ENCODE data around the gene CCN5. TPM values are rescaled to one million over a fixed set of nuclear protein-coding genes. Genes with fewer than 3 reads are reported as not detected.

Gene CCN5
- total and polyA plus RNA-seq, 2 of the 13 experiments (the other 11 are each of a cell fraction or from before 2014, with no cell fraction given), result 0.12 TPM; not detected in 1

DNA sequence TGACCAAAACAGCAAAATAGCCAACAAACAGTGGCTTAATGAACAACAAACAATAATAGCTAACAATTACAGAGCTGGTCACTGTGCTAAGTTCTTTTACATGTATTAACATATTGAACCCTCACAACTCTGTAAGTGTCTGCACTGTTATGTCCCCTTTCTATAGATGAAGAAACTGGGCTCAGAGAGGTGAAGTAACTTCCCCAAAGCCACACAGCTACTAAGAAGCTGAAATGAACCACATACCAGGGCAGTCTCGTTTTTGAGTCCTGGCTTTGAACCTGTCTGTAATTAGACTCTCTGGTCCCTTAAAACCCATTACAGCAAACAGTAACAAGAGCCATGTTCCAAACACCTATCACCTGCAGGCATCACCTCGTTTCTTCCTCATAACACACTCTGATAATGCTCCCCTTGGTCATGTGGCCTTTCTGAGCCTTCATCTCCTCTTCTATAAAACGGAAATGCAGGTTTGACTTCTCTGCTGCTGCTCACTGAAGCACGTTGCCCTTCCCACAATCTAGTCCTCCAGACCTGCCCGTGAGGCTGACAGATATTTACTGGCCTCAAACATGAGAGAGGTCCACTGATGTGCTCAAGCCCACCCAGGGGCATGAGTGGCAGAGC is 53.8 kb downstream of the CCN5 start (continued):
- TF ChIP-seq, protein P1, sequence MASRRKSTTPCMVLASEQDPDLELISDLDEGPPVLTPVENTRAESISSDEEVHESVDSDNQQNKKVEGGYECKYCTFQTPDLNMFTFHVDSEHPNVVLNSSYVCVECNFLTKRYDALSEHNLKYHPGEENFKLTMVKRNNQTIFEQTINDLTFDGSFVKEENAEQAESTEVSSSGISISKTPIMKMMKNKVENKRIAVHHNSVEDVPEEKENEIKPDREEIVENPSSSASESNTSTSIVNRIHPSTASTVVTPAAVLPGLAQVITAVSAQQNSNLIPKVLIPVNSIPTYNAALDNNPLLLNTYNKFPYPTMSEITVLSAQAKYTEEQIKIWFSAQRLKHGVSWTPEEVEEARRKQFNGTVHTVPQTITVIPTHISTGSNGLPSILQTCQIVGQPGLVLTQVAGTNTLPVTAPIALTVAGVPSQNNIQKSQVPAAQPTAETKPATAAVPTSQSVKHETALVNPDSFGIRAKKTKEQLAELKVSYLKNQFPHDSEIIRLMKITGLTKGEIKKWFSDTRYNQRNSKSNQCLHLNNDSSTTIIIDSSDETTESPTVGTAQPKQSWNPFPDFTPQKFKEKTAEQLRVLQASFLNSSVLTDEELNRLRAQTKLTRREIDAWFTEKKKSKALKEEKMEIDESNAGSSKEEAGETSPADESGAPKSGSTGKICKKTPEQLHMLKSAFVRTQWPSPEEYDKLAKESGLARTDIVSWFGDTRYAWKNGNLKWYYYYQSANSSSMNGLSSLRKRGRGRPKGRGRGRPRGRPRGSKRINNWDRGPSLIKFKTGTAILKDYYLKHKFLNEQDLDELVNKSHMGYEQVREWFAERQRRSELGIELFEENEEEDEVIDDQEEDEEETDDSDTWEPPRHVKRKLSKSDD (CRISPR knock-in tag; IDR thresholded peaks at IDR 0.05; ENCODE audit: low read depth), result no peak
- TF ChIP-seq STAT5B (CRISPR knock-in tag; IDR thresholded peaks at IDR 0.05) (no peak), MBD4 (IDR thresholded peaks at IDR 0.05; ENCODE audit: borderline replicate concordance, low read length) (no peak), SAP130 (CRISPR knock-in tag; IDR thresholded peaks at IDR 0.05; ENCODE audit: low read depth) (no peak), DPF2 (CRISPR knock-in tag; IDR thresholded peaks at IDR 0.05; ENCODE audit: borderline replicate concordance, low read depth) (no peak), MIER2 (CRISPR knock-in tag; IDR thresholded peaks at IDR 0.05) (no peak), PAX8 (CRISPR knock-in tag; IDR thresholded peaks at IDR 0.05; ENCODE audit: borderline replicate concordance) (no peak), CBX1 (IDR thresholded peaks at IDR 0.05; ENCODE audit: low read depth) (no peak), NFE2L1 (CRISPR knock-in tag; IDR thresholded peaks at IDR 0.05; ENCODE audit: borderline replicate concordance) (no peak)
- TF ChIP-seq, protein P2, sequence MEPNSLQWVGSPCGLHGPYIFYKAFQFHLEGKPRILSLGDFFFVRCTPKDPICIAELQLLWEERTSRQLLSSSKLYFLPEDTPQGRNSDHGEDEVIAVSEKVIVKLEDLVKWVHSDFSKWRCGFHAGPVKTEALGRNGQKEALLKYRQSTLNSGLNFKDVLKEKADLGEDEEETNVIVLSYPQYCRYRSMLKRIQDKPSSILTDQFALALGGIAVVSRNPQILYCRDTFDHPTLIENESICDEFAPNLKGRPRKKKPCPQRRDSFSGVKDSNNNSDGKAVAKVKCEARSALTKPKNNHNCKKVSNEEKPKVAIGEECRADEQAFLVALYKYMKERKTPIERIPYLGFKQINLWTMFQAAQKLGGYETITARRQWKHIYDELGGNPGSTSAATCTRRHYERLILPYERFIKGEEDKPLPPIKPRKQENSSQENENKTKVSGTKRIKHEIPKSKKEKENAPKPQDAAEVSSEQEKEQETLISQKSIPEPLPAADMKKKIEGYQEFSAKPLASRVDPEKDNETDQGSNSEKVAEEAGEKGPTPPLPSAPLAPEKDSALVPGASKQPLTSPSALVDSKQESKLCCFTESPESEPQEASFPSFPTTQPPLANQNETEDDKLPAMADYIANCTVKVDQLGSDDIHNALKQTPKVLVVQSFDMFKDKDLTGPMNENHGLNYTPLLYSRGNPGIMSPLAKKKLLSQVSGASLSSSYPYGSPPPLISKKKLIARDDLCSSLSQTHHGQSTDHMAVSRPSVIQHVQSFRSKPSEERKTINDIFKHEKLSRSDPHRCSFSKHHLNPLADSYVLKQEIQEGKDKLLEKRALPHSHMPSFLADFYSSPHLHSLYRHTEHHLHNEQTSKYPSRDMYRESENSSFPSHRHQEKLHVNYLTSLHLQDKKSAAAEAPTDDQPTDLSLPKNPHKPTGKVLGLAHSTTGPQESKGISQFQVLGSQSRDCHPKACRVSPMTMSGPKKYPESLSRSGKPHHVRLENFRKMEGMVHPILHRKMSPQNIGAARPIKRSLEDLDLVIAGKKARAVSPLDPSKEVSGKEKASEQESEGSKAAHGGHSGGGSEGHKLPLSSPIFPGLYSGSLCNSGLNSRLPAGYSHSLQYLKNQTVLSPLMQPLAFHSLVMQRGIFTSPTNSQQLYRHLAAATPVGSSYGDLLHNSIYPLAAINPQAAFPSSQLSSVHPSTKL (CRISPR knock-in tag; IDR thresholded peaks at IDR 0.05), result no peak
- TF ChIP-seq, protein P3, sequence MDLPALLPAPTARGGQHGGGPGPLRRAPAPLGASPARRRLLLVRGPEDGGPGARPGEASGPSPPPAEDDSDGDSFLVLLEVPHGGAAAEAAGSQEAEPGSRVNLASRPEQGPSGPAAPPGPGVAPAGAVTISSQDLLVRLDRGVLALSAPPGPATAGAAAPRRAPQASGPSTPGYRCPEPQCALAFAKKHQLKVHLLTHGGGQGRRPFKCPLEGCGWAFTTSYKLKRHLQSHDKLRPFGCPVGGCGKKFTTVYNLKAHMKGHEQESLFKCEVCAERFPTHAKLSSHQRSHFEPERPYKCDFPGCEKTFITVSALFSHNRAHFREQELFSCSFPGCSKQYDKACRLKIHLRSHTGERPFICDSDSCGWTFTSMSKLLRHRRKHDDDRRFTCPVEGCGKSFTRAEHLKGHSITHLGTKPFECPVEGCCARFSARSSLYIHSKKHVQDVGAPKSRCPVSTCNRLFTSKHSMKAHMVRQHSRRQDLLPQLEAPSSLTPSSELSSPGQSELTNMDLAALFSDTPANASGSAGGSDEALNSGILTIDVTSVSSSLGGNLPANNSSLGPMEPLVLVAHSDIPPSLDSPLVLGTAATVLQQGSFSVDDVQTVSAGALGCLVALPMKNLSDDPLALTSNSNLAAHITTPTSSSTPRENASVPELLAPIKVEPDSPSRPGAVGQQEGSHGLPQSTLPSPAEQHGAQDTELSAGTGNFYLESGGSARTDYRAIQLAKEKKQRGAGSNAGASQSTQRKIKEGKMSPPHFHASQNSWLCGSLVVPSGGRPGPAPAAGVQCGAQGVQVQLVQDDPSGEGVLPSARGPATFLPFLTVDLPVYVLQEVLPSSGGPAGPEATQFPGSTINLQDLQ (CRISPR knock-in tag; IDR thresholded peaks at IDR 0.05), result no peak
- TF ChIP-seq, protein P4, sequence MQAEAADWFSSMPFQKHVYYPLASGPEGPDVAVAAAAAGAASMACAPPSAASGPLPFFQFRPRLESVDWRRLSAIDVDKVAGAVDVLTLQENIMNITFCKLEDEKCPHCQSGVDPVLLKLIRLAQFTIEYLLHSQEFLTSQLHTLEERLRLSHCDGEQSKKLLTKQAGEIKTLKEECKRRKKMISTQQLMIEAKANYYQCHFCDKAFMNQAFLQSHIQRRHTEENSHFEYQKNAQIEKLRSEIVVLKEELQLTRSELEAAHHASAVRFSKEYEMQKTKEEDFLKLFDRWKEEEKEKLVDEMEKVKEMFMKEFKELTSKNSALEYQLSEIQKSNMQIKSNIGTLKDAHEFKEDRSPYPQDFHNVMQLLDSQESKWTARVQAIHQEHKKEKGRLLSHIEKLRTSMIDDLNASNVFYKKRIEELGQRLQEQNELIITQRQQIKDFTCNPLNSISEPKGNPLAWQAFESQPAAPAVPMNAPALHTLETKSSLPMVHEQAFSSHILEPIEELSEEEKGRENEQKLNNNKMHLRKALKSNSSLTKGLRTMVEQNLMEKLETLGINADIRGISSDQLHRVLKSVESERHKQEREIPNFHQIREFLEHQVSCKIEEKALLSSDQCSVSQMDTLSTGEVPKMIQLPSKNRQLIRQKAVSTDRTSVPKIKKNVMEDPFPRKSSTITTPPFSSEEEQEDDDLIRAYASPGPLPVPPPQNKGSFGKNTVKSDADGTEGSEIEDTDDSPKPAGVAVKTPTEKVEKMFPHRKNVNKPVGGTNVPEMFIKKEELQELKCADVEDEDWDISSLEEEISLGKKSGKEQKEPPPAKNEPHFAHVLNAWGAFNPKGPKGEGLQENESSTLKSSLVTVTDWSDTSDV (CRISPR knock-in tag; IDR thresholded peaks at IDR 0.05), result no peak
- TF ChIP-seq, protein P5, sequence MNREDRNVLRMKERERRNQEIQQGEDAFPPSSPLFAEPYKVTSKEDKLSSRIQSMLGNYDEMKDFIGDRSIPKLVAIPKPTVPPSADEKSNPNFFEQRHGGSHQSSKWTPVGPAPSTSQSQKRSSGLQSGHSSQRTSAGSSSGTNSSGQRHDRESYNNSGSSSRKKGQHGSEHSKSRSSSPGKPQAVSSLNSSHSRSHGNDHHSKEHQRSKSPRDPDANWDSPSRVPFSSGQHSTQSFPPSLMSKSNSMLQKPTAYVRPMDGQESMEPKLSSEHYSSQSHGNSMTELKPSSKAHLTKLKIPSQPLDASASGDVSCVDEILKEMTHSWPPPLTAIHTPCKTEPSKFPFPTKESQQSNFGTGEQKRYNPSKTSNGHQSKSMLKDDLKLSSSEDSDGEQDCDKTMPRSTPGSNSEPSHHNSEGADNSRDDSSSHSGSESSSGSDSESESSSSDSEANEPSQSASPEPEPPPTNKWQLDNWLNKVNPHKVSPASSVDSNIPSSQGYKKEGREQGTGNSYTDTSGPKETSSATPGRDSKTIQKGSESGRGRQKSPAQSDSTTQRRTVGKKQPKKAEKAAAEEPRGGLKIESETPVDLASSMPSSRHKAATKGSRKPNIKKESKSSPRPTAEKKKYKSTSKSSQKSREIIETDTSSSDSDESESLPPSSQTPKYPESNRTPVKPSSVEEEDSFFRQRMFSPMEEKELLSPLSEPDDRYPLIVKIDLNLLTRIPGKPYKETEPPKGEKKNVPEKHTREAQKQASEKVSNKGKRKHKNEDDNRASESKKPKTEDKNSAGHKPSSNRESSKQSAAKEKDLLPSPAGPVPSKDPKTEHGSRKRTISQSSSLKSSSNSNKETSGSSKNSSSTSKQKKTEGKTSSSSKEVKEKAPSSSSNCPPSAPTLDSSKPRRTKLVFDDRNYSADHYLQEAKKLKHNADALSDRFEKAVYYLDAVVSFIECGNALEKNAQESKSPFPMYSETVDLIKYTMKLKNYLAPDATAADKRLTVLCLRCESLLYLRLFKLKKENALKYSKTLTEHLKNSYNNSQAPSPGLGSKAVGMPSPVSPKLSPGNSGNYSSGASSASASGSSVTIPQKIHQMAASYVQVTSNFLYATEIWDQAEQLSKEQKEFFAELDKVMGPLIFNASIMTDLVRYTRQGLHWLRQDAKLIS (CRISPR knock-in tag; IDR thresholded peaks at IDR 0.05), result no peak
